GM18909 (cell line): ENCODE measurements around the gene ARID1B.
A peak's percentile ranks its signal among the peaks of the same experiment; 100 is the strongest.

Source experiments
- ATAC-seq: cut with Tn5 transposase; IDR thresholded peaks from one replicate; pipeline ENCODE4 v1.9.1; 2021; ENCODE audit warnings: mild to moderate bottlenecking; ENCODE audit not compliant: unreplicated experiment, poor library complexity

The ARID1B gene

DNA sequence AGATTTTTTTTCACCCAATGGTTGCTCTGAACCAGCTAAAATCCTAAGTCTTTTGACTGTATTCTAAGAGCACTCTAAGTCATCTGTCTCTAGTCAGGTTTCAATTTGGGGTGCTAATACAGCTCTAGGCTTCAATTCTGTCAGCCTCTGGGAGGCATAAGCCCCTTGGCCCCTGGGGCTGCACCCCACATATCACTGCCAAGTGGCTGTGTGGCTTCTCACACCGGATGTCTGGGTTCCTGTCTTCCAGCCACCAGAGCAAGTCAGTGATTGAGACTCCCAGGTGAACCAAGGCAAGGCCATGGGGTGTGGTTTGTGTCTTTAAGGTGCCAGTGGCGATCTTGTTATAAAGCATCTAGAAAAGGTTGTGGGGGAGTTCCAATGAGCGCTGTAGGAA is 409.6 kb downstream of the ARID1B start:
- no peak for ATAC-seq

DNA sequence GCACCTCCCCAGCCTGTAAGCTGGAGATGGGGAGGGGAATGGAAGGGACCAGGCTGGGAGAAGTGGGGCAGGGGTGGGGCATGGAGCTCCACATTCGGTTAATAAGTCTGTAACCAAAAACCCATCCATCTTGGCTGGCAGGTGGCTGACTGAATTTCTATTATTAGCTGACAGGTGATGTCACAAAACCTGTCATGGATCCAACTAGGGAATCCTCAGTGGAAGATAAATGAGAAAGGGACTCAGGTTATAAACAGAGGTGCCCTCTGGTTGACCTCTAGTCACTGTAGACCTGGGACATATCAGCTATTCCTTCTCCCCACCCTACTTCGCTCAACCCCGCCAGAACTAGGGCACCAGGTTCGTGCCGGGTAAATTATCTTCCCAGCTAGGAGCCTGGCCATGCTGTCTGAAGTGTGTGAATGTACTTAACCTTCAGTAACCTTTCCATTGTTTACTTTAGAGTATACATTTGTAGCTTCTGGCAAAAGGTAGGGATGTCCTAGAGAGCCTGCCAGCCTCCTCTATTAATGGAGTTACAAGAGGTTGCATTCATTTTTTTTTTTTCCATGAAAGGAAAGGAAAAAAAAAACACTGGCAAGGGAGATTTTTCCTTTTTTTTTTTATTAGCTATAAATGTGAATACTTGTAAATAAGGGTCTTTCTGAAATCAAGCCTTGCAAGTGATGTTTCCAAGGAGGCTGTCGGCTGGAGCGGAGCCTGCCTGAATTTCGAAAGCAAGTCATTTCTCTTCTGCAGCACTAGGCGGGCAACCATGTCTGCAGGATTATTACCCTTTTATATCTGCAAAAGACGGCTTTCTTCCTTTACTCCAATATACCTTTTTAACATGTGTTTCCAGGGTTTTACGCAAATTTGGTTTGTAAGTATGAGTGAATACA is 410.3 kb downstream of the ARID1B start:
- ATAC-seq: no peak

DNA sequence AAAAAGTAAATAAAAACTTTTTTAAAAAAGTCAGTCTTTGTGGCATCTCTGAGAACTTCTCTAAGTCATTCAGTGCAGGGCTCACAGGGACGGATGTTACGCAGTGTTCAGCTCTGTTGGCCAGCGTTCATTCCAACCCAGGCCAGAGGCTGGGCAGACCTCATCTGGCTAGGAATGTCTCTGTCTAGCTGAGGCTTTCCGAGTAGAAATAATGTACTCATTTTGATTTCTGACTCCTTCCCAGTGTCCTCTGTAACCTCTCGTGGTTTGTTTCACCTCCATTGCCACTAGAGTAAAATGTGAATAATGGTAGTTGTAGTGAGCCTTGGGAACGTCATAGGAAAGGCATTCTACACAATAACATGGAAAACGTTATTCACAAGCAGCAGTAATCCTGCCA is 411.0 kb downstream of the ARID1B start:
- no peak for ATAC-seq

DNA sequence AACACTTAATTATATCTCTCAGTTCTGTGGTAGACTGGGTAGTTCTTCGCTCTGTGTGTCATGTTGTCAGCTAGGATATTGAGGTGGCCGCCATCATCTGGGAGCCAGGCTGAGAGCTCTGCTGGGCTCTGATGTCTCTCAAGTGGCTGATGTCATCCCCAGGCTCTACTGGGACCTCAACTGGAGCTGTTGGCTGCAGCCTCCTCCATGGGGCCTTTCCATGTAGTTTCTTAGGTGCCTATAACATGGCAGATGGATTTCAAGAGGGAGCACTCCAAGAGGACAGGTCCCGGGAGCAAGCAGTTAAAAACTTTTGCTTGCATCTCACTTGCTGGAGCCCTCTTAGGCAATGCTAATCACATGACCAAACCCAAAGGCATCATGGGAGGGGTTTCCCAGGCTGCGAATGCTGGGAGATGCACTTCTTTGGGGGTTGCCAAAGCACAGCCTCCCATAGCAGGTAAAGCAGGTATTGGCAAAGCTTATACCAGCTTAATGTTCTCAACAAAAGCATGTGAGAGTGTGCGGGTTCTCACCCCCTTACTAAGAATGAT is 416.3 kb downstream of the ARID1B start:
- ATAC-seq: no peak

DNA sequence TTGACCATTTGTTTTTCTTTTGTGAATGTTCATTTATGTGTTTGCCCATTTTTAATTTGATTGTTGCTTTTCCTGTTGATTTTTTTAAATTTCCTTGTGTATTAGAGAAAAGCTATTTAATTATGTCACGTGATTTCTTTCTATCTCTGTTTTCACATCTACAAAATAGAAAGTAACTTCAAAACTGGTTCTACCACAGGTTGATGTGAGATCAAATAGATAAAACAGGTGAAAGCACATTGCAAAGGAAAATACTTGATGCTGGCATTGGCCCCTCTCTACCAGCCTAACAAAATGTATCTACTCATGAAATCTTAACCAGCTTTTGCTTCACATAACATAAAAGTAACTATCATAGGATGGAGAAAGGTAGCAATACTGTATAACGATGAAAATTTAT is 416.9 kb downstream of the ARID1B start:
- ATAC-seq: no peak

DNA sequence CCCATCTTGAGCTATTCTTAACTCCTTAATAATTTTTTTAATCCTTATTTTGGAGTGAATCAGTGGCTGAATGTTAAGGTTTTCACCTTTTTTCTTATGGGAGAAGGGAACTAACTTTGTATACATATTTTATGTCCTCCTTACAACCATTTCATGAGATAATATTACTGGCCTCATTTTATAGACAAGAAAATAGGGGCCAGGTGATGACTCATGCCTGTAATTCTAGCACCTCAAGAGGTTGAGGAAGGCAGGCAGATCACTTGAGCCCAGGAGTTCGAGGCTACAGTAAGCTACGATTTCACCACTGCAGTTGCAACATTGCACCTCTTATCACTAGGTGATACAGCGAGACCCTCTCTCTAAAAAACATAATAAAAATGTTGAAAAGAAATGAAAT is 417.5 kb downstream of the ARID1B start:
- ATAC-seq: no peak

DNA sequence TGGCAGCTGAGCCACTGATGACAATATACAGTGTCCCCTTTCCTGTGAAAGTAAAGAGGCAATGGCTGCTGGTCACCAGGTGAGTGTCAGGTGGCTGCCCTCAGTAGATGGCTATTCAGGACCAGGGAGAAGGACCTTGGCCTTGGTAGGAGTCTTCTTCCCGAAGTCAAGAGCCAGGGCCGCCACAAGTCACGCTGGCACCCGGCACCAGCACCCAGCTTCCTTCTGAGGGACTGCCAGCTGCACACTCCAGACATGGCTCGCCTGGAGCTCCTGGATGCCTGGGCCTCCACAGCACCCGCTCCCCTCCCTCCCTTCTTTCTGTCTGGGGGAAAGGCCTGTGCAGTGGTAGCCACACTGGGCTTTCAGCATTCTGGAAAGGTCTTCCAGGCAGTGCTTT is 419.2 kb downstream of the ARID1B start:
- no peak for ATAC-seq

DNA sequence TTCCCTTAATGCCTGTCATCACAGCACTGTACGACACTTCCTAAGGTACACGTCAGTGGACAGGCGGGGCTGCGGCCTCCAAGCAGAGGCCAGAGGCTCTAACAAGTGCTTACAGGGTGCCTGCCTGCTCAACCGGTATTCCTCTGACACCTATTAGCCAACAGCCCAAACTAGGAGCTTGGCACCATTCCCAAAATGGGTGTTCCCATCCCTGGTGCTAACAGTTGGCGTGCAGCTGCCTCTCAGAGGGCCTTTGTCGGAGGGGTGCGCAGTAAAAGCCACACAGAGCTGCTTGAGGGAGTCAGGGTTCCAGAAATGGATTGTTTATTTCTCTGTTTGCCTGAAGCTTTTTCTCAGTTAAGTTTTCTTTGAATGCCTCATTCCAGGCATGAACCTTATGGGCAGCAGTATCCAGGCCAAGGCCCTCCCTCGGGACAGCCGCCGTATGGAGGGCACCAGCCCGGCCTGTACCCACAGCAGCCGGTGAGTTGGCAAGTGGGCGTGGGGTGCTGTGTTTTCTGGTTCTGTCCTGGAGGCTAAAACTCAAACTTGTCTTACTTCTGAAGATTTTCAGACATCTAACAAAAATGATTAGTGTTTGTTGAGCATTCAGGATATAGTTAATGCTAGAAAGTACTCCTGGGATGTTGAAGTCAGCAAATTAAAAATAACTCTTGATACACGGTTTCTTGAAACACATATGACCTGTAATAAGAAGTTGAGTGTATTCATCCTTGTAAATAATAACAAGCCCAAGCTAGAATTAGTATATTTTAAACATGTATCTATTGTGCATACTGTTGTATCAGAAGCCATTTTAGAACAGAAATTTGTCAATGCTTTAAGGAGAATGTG is 421.5 kb downstream of the ARID1B start:
- ATAC-seq: no peak

DNA sequence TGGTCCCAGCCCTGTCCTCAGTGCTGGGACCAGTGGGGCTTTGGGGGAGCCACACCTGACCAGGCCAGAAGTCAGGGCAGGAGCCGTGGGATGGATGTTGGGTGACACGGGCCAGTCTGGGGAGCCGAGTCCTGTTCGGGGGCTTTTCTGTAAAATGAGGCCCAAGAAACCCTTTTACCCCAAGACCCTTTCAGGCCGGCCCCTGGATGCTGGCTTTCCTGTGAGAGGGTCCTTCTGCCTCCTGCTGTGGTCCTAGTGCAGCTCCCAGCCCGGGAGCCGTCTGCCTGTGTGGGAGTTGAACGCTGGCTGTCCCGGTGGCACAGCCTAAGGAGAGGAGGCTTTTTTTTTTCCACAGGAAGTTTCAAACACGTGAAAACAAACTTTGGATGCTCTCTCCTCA is 422.9 kb downstream of the ARID1B start:
- ATAC-seq: no peak

DNA sequence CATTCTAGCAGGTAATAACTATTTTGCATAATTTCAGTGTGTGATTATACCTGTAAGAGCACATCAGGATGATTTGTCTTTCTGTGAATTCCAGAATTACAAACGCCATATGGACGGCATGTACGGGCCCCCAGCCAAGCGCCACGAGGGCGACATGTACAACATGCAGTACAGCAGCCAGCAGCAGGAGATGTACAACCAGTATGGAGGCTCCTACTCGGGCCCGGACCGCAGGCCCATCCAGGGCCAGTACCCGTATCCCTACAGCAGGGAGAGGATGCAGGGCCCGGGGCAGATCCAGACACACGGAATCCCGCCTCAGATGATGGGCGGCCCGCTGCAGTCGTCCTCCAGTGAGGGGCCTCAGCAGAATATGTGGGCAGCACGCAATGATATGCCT is 423.4 kb downstream of the ARID1B start:
- ATAC-seq: no peak

DNA sequence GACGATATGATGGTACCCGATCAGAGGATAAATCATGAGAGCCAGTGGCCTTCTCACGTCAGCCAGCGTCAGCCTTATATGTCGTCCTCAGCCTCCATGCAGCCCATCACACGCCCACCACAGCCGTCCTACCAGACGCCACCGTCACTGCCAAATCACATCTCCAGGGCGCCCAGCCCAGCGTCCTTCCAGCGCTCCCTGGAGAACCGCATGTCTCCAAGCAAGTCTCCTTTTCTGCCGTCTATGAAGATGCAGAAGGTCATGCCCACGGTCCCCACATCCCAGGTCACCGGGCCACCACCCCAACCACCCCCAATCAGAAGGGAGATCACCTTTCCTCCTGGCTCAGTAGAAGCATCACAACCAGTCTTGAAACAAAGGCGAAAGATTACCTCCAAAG is 423.9 kb downstream of the ARID1B start:
- ATAC-seq: no peak

DNA sequence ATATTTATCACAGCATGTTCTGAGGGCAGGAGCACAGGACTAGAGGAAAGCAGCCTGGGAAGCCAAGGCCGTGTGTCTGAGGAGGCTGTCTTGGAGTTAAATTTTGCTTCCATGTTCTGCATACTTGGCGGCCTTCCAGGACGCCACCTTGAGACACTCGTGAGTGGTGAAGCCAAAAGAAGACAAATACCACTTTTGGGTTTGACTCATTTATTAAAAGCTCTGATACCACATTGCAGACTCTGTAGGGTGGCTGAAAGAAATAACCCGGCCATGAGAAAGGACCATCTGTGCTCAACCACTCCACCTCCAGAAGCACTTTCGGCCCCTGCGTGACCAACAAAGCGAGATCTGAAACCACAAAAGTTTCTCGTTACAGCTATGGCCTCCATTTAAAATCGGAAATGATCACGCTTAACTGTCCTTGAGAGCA is 426.1 kb downstream of the ARID1B start:
- peak; percentile 94 for ATAC-seq

DNA sequence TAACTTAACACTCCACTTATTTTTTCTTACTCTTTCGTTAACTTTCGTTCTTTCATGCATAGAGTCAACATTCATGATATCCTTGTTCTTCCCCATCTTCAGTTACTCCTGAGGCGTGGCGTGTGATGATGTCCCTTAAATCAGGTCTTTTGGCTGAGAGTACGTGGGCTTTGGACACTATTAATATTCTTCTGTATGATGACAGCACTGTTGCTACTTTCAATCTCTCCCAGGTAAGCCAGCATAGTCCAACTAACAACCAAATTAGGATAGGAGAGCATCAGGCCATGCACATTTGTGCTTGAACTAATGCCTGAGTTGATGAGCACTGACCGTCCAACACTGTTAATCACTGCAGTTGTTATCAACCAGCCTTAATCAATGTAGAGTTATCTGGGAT is 426.6 kb downstream of the ARID1B start:
- ATAC-seq: no peak

DNA sequence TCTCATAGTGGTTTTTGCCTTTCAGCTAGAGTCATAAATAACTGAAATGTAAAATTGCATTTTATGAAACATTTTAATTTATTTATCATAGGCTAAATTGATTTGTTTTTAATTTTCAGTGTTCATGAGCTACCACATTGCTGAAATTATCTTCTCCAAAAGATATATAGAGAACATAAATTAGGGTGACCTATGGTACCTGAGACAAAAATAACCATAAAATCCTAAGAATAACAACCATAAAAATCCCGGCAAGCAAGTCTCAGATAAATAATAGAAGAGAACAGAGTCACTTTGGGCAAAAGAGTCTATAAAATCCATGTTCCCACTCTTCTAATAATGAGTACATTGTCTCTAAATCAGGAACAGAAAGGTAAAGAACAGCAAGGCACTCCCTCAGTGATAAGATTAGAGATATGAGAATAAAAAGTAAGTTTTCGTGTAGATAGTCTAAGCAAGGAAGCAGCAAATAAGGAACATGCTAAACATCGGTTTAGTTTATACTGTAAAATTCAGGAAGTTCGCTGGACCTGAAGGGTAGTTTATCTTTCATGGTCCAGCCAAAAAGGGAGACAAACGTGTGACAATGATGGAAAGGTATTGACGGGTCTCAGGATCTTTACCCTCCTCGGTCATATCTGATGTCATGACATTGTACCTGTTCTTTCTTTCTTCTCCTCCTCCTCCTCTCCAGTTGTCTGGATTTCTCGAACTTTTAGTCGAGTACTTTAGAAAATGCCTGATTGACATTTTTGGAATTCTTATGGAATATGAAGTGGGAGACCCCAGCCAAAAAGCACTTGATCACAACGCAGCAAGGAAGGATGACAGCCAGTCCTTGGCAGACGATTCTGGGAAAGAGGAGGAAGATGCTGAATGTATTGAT is 428.5 kb downstream of the ARID1B start:
- no peak for ATAC-seq

DNA sequence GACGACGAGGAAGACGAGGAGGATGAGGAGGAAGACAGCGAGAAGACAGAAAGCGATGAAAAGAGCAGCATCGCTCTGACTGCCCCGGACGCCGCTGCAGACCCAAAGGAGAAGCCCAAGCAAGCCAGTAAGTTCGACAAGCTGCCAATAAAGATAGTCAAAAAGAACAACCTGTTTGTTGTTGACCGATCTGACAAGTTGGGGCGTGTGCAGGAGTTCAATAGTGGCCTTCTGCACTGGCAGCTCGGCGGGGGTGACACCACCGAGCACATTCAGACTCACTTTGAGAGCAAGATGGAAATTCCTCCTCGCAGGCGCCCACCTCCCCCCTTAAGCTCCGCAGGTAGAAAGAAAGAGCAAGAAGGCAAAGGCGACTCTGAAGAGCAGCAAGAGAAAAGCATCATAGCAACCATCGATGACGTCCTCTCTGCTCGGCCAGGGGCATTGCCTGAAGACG is 429.2 kb downstream of the ARID1B start:
- no peak for ATAC-seq

DNA sequence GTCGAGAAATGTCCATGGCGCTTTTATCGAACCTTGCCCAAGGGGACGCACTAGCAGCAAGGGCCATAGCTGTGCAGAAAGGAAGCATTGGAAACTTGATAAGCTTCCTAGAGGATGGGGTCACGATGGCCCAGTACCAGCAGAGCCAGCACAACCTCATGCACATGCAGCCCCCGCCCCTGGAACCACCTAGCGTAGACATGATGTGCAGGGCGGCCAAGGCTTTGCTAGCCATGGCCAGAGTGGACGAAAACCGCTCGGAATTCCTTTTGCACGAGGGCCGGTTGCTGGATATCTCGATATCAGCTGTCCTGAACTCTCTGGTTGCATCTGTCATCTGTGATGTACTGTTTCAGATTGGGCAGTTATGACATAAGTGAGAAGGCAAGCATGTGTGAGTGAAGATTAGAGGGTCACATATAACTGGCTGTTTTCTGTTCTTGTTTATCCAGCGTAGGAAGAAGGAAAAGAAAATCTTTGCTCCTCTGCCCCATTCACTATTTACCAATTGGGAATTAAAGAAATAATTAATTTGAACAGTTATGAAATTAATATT is 430.4 kb downstream of the ARID1B start:
- ATAC-seq: no peak

DNA sequence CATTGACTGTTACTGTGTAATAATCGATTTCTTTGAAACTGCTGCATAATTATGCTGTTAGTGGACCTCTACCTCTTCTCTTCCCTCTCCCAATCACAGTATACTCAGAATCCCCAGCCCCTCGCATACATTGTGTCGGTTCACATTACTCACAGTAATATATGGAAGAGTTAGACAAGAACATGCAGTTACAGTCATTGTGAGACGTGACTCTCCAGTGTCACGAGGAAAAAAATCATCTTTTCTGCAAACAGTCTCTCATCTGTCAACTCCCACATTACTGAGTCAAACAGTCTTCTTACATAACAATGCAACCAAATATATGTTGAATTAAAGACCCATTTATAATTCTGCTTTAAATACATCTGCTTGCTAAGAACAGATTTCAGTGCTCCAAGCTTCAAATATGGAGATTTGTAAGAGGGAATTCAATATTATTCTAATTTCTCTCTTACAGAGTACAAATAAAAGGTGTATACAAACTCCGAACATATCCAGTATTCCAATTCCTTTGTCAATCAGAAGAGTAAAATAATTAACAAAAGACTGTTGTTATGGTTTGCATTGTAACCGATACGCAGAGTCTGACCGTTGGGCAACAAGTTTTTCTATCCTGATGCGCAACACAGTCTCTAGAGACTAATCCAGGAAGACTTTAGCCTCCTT is 432.8 kb downstream of the ARID1B start:
- no peak for ATAC-seq

DNA sequence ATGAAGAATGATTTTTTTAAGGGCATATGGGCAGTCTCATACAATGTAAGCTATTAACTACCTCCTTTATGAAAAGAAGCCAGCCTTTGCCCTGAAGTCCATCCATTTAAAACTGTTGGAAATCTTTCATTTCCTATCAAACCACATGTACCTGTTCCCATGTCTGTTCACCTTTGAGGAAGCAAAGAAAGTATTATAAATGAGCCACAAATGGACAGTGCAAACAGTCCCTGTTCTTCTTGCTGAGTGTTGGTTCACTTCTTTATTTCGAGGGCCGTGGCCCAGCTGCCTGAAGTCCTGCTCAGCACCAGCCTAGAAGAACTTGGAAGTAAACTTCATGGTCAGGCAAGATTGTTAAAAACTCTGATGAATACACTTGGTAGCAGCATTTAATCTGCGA is 433.8 kb downstream of the ARID1B start:
- ATAC-seq: no peak
